ENCODE measurements around the gene OSR1.

DNA sequence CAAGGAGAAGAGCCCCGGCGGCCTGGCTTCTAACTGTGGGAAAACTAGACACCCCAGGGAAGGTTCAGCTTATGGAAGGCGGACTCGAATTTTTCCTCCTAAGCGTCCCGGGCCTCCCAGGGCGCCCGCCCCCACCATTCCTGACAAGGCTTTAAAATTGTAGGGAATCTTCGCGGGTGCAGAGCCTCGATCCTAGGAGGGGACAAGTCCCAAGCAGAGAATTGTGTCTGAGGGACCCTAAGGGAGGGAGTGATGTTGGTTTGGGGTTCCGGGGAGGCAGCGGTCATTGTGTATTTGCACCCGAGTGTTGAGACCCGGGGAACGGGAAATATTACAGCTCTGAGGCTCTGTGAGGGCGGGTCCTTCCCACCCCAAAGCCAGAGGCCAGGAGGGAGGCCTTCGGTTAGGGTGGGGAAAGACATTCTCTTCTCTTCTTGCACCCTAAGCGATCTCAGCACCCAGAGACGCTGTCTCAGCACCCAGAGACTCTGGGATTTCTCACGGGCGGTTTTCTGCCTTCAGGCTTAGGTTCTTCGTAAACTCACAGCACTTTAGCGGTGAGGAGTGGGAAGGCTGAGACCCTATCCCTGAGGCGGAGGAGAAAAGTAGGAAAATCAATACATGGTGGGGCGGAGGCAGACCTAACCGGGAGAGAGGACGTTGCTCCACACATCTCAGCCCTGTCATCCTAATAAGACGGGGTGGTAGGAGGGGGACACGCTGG, 7.6 kb downstream of the OSR1 start:
- TF ChIP-seq CTCF (conservative IDR thresholded peaks at IDR 0.05 in 1 of 2, IDR thresholded peaks at IDR 0.05 in 1 of 2; ENCODE audit: extremely low read depth in 1 of 2, insufficient read depth in 1 of 2, low read depth in 1 of 2, low read length in 2 of 2), result no peak
- TF ChIP-seq EZH2 (IDR thresholded peaks at IDR 0.05; ENCODE audit: borderline replicate concordance, low read length), result no peak

Measured in mammary epithelial cell (primary cell).